GM10266 (cell line): ENCODE measurements around the gene KHDRBS1.

Source experiments
- DNase-seq: peaks from one replicate; pipeline ENCODE4 v3.0.0; 2012; ENCODE audit errors: extremely low spot score
- CTCF ChIP-seq: IDR thresholded peaks from 2 replicates; pipeline ENCODE4 v1.5.1; 2012; ENCODE audit warnings: mild to moderate bottlenecking, low read depth; ENCODE audit not compliant: control insufficient read depth, insufficient read depth; ENCODE audit errors: missing control alignments

KHDRBS1 gene

DNA sequence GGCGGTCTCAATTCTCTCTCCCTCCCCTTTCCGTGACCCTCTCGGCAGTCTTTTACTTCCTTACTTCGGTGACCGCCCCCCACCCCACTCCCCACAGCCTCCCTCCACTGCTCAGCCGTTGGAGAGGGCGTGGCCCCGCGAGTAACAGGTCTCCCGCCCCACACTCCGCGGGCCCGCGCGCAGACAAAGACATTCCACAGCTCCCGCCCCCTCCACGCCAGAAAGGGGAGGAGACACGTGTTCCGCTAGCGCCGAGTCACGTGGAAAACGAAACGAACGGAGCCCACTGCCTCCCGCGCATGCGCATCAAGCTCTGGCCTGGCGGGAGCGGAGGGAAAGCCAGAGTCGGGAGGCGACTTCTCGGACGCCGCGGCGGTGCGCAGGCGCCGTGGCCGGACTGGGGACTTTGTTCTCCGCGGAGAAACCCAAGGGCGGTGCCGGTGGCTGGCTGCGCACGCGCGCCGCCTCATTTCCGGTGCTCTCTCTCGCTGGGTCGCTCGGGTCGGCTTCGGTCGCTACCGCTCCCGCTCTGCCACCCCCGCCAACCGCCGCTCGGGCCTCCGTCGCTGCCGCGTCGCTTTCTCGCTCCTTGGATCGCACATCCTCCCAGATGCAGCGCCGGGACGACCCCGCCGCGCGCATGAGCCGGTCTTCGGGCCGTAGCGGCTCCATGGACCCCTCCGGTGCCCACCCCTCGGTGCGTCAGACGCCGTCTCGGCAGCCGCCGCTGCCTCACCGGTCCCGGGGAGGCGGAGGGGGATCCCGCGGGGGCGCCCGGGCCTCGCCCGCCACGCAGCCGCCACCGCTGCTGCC is at the start of gene KHDRBS1:
Gene KHDRBS1 (plus strand): TSS at position 483 of the 813 bp plus-strand sequence. CDS start 128 bp downstream, at position 611.
- TF ChIP-seq CTCF, result no peak
- DNase-seq, result peak; percentile 99

DNA sequence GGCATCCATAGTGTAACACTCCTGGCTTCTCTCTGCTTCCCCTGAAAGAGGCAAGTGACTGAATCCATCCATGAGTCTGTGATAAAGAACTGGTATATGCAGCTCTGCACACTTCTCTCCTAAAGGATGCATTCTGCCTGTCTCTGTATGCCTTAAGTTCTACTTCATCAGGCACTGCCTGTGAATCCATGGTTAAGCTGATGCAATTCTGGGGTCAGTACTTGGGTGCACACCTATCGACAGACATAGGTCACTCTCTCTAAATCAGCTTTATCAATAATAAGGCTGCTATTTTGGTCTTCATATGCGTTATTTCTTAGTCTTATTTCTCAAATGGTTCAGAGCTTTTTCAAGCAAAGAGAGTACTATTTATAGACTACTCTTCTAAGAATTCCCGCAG is 42.8 kb upstream of the KHDRBS1 start:
- DNase-seq, result no peak
- TF ChIP-seq CTCF, result no peak

DNA sequence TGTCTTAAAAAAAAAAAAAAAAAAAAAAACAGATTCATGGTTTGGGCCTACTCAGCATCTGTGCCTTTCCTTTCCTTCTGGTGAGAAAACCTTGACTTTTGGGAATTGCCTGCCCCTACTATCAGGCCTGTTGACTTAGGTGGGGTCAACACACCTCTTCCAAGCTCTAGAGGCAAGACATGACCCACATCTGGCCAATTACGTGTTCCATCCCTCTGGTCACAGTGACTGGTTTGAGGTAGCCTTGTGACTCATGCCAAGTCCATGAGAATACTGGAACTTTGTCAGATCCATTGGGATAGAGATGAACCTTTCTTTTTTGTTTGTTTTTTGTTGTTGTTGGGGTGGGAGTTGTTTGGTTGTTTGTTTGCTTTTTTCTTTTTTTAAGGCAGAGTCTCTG is 37.3 kb upstream of the KHDRBS1 start:
- TF ChIP-seq CTCF, result no peak

DNA sequence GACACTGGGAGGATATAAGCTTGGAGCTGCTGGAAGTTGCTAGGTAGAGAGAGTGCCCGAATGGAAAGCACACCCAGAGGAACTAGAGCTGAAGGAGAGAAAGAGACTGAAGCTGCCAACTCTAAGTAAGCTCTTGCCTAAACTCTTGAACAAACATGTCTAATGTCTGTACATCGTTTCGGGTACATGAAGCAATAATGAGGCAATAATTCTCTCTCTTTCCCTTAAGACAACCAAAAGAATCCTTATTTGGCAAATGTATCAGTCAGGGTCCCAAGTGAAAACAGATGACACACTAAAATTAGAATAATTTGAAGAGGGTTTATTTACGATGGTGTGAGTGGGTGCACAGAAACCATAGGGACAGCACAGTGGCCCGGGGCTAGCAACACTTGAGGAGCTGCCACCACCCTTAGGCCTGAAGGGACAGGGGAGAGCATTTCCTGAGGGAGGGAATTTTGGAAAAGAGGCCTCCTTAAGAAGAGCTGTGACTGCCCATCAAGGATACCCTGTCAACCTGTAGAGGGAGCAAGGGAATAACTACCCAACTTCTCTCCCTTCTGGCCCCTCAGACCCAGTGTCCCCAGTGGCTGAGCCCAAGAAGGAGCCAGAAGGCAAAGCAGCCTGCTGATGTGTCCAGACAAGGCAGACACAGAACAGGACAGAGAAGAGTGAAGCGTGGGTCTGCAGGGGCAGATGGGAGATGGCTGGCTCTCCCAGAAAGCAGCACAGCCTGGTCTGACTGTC is 36.1 kb upstream of the KHDRBS1 start:
- peak; percentile 41 for TF ChIP-seq CTCF
- peak; percentile 28 for DNase-seq

More for the DNA sequence above, 37.3 kb upstream of the KHDRBS1 start:
- no peak for DNase-seq

DNA sequence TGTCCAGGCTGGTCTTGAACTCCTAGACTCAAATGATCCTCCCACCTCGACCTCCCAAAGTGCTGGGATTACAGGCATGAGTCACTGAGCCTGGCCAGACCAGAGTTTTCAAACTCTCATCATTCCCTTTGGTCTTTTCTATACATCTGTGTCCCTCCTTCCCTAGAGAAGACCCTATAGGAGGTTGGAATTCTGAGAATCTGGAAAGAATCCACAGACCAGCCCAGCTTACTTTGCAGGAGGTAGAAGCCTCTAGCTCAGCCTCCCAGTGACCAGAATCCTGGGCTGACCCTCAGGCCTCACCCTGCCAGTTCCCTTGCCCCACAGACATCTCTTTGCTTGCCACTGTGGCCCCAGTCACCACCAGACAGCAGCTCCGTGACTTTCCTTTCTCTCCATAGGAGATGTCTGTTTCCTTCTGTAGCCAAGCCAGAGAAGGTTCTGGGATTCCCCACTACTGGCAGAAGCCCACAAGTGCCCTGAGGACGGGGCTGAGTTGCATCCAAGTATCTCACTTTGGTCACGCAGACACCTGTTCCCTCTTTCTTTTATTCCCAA is 34.7 kb upstream of the KHDRBS1 start:
- no peak for DNase-seq
- no peak for TF ChIP-seq CTCF

DNA sequence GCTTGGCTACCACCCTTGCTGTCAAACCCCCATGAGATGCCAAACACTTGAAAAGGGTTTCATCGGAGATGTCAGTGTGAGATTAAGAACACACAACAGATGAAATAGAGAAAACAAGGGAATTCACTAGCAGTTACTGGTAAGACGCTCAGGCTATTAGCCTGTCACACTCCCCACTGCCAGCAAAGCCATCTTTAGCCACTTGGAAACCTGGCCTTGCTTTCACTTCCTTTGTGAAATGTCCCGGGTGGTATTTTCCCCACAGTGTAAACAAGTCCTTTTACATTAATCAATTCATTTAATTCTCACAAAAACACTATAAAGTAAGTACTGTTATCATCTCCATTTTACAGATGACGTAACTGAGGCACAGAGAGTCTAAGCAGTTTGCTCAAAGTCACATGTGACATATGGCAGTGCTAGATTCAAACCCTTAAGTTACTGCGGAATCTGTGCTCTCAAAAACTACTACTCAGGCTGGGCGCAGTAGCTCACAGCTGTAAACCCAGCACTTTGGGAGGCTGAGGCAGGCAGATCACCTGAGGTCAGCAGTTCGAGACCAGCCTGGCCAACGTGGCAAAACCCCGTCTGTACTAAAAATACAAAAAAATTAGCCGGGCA is 32.7 kb upstream of the KHDRBS1 start:
- no peak for DNase-seq
- TF ChIP-seq CTCF, result no peak
